Testis (tissue), 3 donors: ENCODE measurements around the gene STAT4. TPM values are rescaled to one million over a fixed set of nuclear protein-coding genes. Genes with fewer than 3 reads are reported as not detected.

ENCODE experiments used
- DNase-seq: peaks from one replicate; pipeline ENCODE4 v3.0.0-alpha.2; 2019
- H3K27ac ChIP-seq, 2 donors: fragments of 200-600 bp; sonication (generic); one replicate each; pipeline ENCODE4 v1.5.1; 2019
- H3K27me3 ChIP-seq: fragments of 200-600 bp; sonication (generic); one replicate; pipeline ENCODE4 v1.5.1; 2019
- H3K36me3 ChIP-seq: fragments of 200-600 bp; sonication (generic); one replicate; pipeline ENCODE4 v1.5.1; 2017; ENCODE audit warnings: low read depth; ENCODE audit errors: missing control alignments
- H3K4me1 ChIP-seq: fragments of 200-600 bp; sonication (generic); one replicate; pipeline ENCODE4 v1.5.1; 2019
- H3K4me3 ChIP-seq, 2 donors: fragments of 200-600 bp; sonication (generic); one replicate each; pipeline ENCODE4 v1.5.1; 2017 to 2019
- H3K9me3 ChIP-seq: fragments of 200-600 bp; sonication (generic); one replicate; pipeline ENCODE4 v1.5.1; 2017
- CTCF ChIP-seq, 3 experiments: fragments of 450-650 bp in 2 of 3; fragments of 200-600 bp in 1 of 3; sonication (generic) in 1 of 3; IDR thresholded peaks; one replicate each; pipeline ENCODE4 v1.5.1; 2016 to 2019; ENCODE audit warnings: antibody characterized with exemption in 3 of 3, mild to moderate bottlenecking in 2 of 3, moderate library complexity in 1 of 3
- POLR2A ChIP-seq: fragments of 450-650 bp; IDR thresholded peaks from one replicate; pipeline ENCODE4 v1.6.1; 2017; ENCODE audit warnings: antibody characterized with exemption, mild to moderate bottlenecking, moderate library complexity
- WGBS, 2 donors: methylation state at CpG; one replicate each; pipeline ENCODE4 v1.1.5; 2018; 5-methylcytosine and 5-hydroxymethylcytosine counted together
- intact Hi-C: fragments of 100-400 bp; cut with DNase I; formaldehyde crosslinking; loops from one replicate; pipeline ENCODE4 v1.15.1; 2023; ENCODE audit warnings: low total_unique reads
- polyA plus RNA-seq: library from polyadenylated mRNA; stranded (reverse); fragments of 350-450 nt; fragmentation: Illumina TruSeq; extraction: RNeasy Lipid Tissue Mini Kit (QIAGEN cat#74804); gene quantifications from one replicate; pipeline ENCODE4 v1.2.3, GENCODE V29; 2014; ENCODE audit warnings: low read depth, low replicate concordance; ENCODE audit not compliant: insufficient read depth
- total RNA-seq, 2 donors: library from RNA; depleted of rRNA; stranded (reverse); fragments of >200 nt; gene quantifications; one replicate each; pipeline ENCODE4 v1.2.3, GENCODE V29; 2016

STAT4 gene
- total and polyA plus RNA-seq, 3 donors from 2014 or later = 23.0 to 59.4 (median 36.4) TPM

- intact Hi-C loops = no loop called here
- Histone ChIP-seq H3K27ac (no peak overlapping the region), H3K4me1 (no peaks in the 10 kb centered on the region), H3K4me3 (no peak overlapping the region), H3K36me3 (no peaks in the 10 kb centered on the region), H3K9me3 (no peaks in the 10 kb centered on the region), H3K27me3 (no peaks in the 10 kb centered on the region)
- TF ChIP-seq CTCF (IDR thresholded peaks at IDR 0.05) (no peak), POLR2A (no peak)
- DNase-seq = no peak
- WGBS, 2 donors = 88 to 90% methylated on average over 9 of the region's 9 CpGs
These were observed 36.5 kb upstream of the STAT4 start for GRCh38 chr2:191187105-191187829.

- no peaks in the 10 kb centered on the region for H3K4me1 ChIP-seq
- DNase-seq = no peak
- H3K9me3 ChIP-seq = no peaks in the 10 kb centered on the region
- TF ChIP-seq POLR2A = no peak
- no peak for TF ChIP-seq CTCF (IDR thresholded peaks at IDR 0.05)
- no peak overlapping the region for H3K4me3 ChIP-seq
- intact Hi-C loops = no loop called here
- no peak overlapping the region for H3K27ac ChIP-seq
- H3K36me3 ChIP-seq = no peaks in the 10 kb centered on the region
- WGBS, 2 donors = 83 to 91% methylated on average over 2 of the region's 2 CpGs
- no peaks in the 10 kb centered on the region for H3K27me3 ChIP-seq
These were observed 33.7 kb upstream of the STAT4 start for GRCh38 chr2:191184457-191184856.

- Histone ChIP-seq H3K9me3 (no peaks in the 10 kb centered on the region), H3K4me3 (no peak overlapping the region), H3K36me3 (no peaks in the 10 kb centered on the region), H3K27ac (no peak overlapping the region), H3K4me1 (no peaks in the 10 kb centered on the region), H3K27me3 (no peaks in the 10 kb centered on the region)
- no peak for DNase-seq
- intact Hi-C loops = no loop called here
- TF ChIP-seq CTCF (IDR thresholded peaks at IDR 0.05) = no peak
- no peak for TF ChIP-seq POLR2A
These were observed 32.7 kb upstream of the STAT4 start for GRCh38 chr2:191183516-191183915.

- intact Hi-C loops = no loop called here
- WGBS, 2 donors = 91 to 96% methylated on average over 2 of the region's 2 CpGs
- no peaks in the 10 kb centered on the region for H3K36me3 ChIP-seq
- H3K4me3 ChIP-seq = no peak overlapping the region
- H3K27ac ChIP-seq = no peak overlapping the region
- TF ChIP-seq POLR2A (no peak), CTCF (IDR thresholded peaks at IDR 0.05) (no peak)
- H3K4me1 ChIP-seq = no peaks in the 10 kb centered on the region
- no peak for DNase-seq
- no peaks in the 10 kb centered on the region for H3K27me3 ChIP-seq
- H3K9me3 ChIP-seq = no peaks in the 10 kb centered on the region
These were observed 32.3 kb upstream of the STAT4 start for GRCh38 chr2:191183081-191183480.

GRCh38 chr2:191180713-191181112, 29.9 kb upstream of the STAT4 start:
- Histone ChIP-seq H3K4me1 (no peaks in the 10 kb centered on the region), H3K9me3 (no peaks in the 10 kb centered on the region), H3K27me3 (no peaks in the 10 kb centered on the region), H3K36me3 (no peaks in the 10 kb centered on the region), H3K27ac (no peak overlapping the region), H3K4me3 (no peak overlapping the region)
- intact Hi-C loops = no loop called here
- no peak for TF ChIP-seq POLR2A
- no peak for TF ChIP-seq CTCF (IDR thresholded peaks at IDR 0.05)
- no peak for DNase-seq
